Thoracic aorta (tissue), 2 donors: ENCODE measurements around the gene LRIG3. TPM values are rescaled to one million over a fixed set of nuclear protein-coding genes. Genes with fewer than 3 reads are reported as not detected.

ENCODE experiments used
- ATAC-seq: fragments of 150-250 bp; one replicate; pipeline ENCODE4 v1.8.0; 2017; ENCODE audit warnings: low read depth; ENCODE audit not compliant: insufficient number of reproducible peaks, low FRiP score
- DNase-seq: peaks from one replicate; pipeline ENCODE4 v3.0.0-alpha.2; 2020; ENCODE audit warnings: low spot score
- H3K27ac ChIP-seq, 2 donors: fragments of 200-600 bp; sonication (generic); 1 replicate in 1 of 2; 2 replicates in 1 of 2; pipeline ENCODE4 v1.5.1; 2016; ENCODE audit warnings: mild to moderate bottlenecking in 2 of 2, moderate library complexity in 2 of 2
- H3K27me3 ChIP-seq: fragments of 200-600 bp; sonication (generic); replicated peaks from 2 replicates; pipeline ENCODE4 v1.6.0; 2016; ENCODE audit warnings: mild to moderate bottlenecking; ENCODE audit not compliant: insufficient read depth
- H3K36me3 ChIP-seq: fragments of 200-600 bp; sonication (generic); one replicate; pipeline ENCODE4 v1.5.1; 2016
- H3K4me1 ChIP-seq, 2 donors: fragments of 200-600 bp; sonication (generic); 1 replicate in 1 of 2; 2 replicates in 1 of 2; pipeline versions ENCODE4 v1.5.1 to v1.6.0; 2016; ENCODE audit warnings: low read depth in 2 of 2, mild to moderate bottlenecking in 1 of 2; ENCODE audit not compliant: control insufficient read depth in 1 of 2
- H3K4me3 ChIP-seq: fragments of 200-600 bp; sonication (generic); 2 replicates; pipeline ENCODE4 v1.5.1; 2016; ENCODE audit warnings: mild to moderate bottlenecking
- H3K9me3 ChIP-seq: fragments of 200-600 bp; sonication (generic); 2 replicates; pipeline ENCODE4 v1.5.1; 2016
- total RNA-seq, 2 donors: library from RNA; depleted of rRNA; stranded (reverse); fragments of >200 nt; gene quantifications; one replicate each; pipeline versions ENCODE4 v1.1.0 to v1.2.3, GENCODE V29; 2016
- TF ChIP-seq, protein P1 (sequence below): fragments of 200-600 bp; sonication (generic); IDR thresholded peaks from one replicate; pipeline ENCODE4 v1.5.1; 2019; ENCODE audit warnings: antibody characterized with exemption

The LRIG3 gene
- total RNA-seq, 2 donors from 2014 or later, result 34.4 to 70.0 TPM

DNA sequence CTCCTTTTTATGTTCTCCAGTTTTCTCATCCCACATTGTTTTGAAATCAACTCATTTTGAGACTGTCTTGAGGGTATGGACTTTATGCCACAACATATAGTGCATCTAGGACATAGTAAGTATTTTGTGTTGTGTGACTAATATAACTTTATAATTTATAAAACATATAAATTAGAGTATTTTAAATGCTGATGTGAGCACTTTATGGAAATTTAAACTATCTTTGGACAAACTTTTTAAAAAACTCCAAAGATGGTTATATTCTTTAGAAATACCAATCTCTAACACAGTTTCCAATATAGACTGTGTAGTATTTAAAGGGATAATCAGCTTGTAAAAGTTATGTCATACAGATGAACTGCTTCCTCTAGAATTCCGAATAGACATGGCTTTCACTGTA lies 87.4 kb downstream of the LRIG3 start:
- TF ChIP-seq, protein P1, sequence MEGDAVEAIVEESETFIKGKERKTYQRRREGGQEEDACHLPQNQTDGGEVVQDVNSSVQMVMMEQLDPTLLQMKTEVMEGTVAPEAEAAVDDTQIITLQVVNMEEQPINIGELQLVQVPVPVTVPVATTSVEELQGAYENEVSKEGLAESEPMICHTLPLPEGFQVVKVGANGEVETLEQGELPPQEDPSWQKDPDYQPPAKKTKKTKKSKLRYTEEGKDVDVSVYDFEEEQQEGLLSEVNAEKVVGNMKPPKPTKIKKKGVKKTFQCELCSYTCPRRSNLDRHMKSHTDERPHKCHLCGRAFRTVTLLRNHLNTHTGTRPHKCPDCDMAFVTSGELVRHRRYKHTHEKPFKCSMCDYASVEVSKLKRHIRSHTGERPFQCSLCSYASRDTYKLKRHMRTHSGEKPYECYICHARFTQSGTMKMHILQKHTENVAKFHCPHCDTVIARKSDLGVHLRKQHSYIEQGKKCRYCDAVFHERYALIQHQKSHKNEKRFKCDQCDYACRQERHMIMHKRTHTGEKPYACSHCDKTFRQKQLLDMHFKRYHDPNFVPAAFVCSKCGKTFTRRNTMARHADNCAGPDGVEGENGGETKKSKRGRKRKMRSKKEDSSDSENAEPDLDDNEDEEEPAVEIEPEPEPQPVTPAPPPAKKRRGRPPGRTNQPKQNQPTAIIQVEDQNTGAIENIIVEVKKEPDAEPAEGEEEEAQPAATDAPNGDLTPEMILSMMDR, result no peak
- Histone ChIP-seq H3K4me3 (no peak overlapping the region), H3K36me3 (no peaks in the 10 kb centered on the region), H3K4me1 (no peaks in the 10 kb centered on the region), H3K27ac (no peak overlapping the region), H3K27me3 (no peaks in the 10 kb centered on the region), H3K9me3 (no peaks in the 10 kb centered on the region)
- ATAC-seq (no peak), DNase-seq (no peak)
